Hypothalamus (tissue), 51 donors: Measurements from ENCODE around the gene LRRC15.

Experiments
- DNase-seq, 51 donors: peaks; one replicate each; lab custom pipeline; 2025; lab: John Stamatoyannopoulos, UW

LRRC15 gene

GRCh38 chr3:194321693-194322640 lies 47.6 kb downstream of the LRRC15 start:
- DNase-seq, result no peak

GRCh38 chr3:194320744-194321243 lies 48.7 kb downstream of the LRRC15 start:
- no peak for DNase-seq

DNA sequence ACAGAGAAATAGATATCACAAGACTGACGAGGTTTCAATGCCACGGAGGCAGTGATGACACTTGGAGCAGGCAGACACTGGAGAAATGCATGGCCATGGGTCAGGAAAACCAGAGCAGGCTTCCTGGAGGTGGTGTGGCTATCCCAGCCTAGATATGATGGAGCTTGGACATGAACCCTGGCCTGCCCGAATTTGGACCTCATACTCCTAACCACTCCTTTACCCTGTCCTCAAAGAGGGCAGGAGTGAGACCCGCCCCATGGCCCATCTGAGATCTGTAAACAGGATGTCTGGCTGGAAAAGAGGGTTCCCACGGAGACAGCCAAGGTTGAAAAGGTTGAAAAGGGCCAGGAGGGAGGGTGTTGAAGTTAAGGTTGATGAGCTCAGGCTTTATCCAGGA lies 49.4 kb downstream of the LRRC15 start:
- no peak for DNase-seq

- DNase-seq, result no peak
Observed at GRCh38 chr3:194318511-194319161, 50.9 kb downstream of the LRRC15 start.

- DNase-seq, result no peak
Observed at GRCh38 chr3:194316918-194317317, 52.6 kb downstream of the LRRC15 start.

DNA sequence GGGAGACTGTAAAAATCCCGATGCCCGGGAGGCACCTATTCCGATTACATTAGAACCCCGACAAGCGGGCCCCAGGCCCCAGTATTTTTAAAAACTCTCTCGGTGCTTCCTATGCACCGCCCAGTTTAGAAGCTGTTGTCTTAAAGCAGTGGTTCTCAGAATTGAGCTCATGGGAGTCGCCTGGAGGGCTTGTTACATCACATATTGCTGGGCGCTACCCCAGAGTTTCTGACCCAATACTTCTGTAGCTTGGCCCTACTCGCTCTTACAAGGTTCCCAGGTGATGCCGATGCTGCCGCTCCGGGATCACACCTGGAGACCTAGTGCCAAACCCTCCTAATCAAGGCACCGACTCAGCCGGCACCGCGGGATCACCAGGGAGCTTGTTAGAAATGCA lies 53.6 kb downstream of the LRRC15 start:
- peak in 1 of 51 donors; percentile 75 for DNase-seq

GRCh38 chr3:194315088-194315964 lies 54.2 kb downstream of the LRRC15 start:
- peak in 49 of 51 donors; percentile 25 to 90 (median 77) for DNase-seq

DNA sequence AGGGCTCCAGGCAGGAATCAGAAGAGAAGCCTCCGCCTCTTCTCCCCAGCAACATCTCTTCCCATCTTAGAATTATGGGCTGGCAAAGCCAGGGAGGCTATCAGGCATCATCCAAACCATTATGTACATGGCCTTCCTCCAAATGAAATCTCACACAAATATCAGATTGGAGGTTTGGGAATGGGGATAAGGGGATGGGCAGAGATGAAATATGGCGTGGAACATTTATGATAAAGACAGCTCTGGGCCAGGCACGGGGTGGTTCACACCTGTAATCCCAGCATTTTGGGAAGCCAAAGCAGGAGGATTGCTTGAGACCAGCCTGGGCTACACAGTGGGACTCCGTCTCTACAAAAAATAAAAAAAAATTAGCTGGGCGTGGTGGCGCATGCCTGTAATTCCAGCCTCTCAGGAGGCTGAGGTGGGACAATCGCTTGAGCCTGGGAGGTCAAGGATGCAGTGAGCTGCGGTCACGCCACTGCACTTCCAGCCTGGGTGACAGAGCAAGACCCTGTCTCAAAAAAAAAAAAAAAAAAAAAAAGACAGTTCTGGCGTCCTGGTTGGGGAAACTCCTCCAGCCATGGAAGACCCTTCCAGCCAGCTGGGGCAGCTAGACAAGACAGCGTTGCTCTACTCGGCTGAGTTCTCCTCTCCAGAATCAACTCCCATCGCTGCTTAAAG lies 55.0 kb downstream of the LRRC15 start:
- DNase-seq, result no peak

GRCh38 chr3:194313560-194314387 lies 55.8 kb downstream of the LRRC15 start:
- no peak for DNase-seq

DNA sequence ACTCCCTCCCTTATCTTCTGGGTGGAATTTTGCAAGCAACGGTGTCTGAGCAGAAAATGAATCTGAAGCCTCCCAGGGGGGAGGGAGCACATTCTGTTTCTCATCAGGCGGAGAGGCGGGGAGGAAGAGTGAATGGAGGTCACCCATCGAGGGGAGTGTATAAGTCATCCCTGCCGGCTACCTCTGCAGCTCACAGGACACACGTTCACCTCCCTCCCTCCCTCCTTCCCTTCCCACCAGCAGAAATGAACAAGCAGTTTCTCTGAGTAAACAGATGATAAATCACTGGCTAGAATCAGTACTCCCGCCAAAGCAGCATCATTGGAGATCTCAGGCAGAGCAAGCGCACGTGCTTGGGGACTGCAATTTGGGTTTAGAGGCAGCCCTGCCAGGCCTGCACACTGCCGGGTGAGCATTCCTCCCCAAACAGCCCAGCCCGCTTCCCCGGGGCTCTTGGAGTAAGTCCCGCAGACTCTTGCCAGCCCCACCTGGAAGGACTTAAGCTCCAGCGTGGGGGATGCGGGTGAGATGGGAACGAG lies 56.7 kb downstream of the LRRC15 start:
- peak in 4 of 51 donors; percentile 11 to 70 (median 16) for DNase-seq

DNA sequence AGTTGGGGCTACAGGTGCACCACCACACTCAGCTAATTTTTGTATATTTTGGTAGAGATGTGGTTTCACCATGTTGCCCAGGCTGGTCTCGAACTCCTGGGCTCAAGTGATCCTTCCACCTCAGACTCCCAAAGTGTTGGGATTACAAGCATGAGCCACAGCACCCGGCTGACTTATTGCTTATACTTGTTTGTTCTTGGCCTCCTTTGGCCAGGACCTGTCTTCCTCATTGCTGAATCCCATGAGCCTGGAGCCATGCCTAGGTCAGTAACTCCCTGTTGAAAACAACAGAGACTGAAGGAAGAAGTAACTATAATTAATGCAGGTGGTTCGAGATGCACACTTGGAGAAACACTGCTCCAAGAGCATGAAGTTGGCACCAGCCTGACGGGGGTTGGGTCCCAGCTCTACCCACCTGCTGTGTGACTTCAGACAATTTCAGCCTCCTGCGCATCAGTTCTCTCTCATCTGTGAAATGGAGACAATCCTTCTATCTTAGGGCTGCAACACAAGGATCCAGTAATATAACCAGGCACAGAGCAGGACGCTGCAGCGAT lies 57.3 kb downstream of the LRRC15 start:
- DNase-seq, result no peak

DNA sequence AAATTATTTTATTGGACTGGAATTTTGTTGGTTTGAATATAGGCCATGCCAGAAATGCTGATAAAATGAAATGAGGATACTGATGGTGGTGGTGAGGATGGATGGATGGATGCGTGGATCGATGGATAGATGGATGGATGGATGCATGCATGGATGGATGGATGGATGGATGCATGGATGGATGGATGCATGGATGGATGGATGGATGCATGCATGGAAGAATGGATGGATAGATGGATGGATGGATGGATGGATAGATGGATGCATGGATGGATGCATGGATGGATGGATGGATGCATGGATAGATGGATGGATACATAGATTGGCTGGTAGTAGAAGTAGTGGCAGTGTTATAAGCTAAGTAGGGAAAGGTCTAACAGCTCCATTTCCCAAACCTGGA lies 58.5 kb downstream of the LRRC15 start:
- DNase-seq, result no peak

DNA sequence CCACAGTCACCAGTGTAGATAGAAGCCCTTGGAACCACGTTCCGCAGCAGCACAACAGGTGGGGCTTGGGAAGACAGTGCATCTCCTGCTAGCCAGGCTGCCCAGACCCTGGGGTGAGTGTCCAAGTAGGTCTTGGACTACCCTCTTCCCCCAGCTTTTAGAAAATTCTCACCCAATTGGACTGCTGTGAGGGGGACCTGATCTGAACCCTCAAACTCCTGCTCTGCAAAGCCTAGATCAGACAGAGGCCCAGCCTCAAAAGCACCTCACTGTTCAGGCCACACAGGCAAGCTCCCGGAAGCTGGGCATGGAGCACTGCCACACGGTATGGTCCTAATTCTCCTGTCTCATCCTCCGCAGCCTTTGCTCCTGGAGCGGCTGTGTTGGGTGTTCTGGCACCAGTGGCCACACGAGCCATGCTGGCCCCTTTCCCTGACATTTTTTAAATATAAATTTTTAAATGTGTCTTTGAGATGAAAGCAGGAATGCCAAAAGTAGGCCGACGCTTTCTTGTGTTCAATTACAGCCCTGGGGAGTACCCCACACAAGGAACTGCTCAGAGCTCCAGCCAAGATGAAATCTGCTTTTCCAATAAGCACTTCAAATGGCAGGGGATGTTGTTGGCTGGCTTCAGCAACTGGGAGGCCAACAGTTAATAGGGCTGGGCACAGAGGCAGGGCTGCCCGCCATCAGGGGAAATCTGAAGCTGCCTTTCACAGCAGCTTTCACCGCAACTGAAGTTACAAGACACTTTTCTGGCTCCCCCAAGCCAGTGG lies 59.3 kb downstream of the LRRC15 start:
- peak in 3 of 51 donors; percentile 5 to 24 (median 12) for DNase-seq

DNA sequence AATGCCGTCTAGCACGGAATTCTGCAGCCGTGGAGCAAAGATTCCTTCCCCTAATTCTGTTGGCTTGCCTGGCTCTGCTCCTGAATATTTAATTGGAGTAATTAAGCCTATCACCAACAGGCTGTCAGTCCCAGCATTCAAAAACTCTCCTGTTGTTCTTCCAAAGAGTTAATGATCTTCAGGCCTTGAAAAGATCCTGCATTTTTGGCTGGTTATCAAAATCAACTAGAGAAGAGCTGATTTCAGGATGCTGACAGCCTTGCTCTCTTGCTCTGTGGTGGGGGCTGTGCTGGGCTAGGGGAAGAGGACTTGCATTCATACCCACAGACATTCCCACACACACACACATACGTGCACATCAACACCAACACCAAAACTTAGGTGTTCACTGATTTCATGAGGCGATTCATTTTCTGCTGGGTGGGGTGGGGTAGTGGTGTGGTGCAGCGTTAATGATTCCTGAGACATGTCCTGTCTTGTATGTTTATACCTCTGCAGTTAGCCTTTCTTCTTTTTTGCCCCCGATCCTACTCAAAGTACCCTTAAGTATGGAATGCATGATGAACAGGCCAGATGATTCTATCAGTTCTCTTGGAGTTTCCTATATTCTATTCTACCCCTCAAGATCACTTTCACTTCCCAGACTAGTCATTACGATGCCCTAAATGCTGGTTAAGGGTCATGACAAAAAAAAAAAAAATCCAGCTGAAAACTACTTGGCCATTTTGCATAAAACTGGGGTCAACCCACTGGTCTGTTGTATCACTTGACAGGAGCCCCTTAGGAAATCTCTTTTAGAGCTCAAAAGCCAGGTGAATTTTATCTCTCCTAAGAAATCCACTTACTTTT lies 60.7 kb downstream of the LRRC15 start:
- DNase-seq, result no peak

DNA sequence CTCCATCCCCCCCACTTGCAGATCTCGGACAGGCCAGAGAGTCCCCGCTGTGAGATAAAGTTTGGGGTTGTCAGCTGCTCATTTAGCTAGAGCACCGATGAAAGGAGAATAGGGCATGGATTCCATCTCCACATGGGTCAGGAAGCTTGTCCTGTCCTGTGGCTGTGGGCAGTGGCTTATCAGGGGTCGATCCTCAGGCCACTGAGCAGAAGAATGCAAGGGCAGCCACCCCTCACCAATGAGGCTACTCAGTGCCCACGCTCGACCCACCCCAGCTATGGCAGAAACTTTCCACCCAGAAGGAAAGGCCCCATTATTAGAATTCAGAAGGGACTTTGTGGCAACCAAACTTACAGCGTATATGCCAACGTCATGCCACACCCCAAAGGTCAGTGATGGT lies 61.7 kb downstream of the LRRC15 start:
- no peak for DNase-seq

DNA sequence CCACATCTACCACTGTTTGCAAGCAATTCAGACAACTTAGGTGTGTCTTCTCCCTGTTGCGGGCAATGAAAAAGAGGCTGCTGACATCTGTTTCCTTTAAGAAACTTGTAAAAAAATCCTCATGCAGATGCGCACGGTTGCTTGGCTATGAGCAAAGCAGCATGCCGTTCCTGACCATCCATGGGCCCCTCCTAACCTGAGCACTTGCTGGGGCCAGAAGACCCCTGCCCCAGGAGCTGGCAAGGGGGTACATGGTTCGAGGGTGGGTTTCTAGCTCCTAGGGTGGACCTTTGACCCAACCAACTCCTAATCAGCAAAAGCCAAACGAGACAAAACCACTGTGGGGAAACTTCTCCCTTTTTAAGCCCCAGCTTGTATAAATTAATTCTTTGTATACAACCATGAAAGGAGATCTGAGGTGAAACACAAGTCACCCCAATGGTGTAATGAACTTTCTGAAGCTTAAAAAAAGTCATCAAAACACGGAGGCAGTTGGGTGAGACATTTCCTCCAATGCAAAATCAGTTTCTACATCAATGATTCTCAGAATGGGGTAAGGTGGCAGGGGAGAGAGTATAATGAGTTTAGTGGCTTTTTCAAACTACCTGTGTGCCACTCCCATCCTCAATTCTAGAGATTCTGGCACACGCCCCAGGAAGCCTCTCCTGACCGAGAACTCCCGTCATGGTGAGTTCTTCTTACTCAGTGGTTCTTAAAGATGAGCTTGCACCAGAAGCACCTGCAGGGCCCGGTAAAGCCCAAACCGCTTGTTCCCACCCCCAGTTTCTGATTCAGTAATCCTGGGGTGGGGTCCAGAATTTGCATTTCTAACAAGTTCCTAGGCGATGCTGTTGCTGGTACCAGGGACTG lies 62.5 kb downstream of the LRRC15 start:
- DNase-seq, result no peak
